AG09319 (cell line): ENCODE data around the gene IFI27L1.

ENCODE experiments used
- DNase-seq: peaks from one replicate; pipeline ENCODE4 v3.0.0-alpha.2; 2010; ENCODE audit warnings: low read depth; ENCODE audit errors: extremely low read depth
- TF ChIP-seq, protein P1 (sequence below): IDR thresholded peaks from 2 replicates; pipeline ENCODE4 v1.5.1; 2011; ENCODE audit warnings: low read depth, mild to moderate bottlenecking, inconsistent platforms, low read length, moderate library complexity

Gene IFI27L1

GRCh38 chr14:94135476-94135875 lies 54.4 kb downstream of the IFI27L1 start:
- DNase-seq = no peak
- TF ChIP-seq, protein P1, sequence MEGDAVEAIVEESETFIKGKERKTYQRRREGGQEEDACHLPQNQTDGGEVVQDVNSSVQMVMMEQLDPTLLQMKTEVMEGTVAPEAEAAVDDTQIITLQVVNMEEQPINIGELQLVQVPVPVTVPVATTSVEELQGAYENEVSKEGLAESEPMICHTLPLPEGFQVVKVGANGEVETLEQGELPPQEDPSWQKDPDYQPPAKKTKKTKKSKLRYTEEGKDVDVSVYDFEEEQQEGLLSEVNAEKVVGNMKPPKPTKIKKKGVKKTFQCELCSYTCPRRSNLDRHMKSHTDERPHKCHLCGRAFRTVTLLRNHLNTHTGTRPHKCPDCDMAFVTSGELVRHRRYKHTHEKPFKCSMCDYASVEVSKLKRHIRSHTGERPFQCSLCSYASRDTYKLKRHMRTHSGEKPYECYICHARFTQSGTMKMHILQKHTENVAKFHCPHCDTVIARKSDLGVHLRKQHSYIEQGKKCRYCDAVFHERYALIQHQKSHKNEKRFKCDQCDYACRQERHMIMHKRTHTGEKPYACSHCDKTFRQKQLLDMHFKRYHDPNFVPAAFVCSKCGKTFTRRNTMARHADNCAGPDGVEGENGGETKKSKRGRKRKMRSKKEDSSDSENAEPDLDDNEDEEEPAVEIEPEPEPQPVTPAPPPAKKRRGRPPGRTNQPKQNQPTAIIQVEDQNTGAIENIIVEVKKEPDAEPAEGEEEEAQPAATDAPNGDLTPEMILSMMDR = no peak

- DNase-seq = peak; percentile 56
- TF ChIP-seq, protein P1 = peak; percentile 99
Measured at GRCh38 chr14:94136575-94137331, 55.6 kb downstream of the IFI27L1 start.

- TF ChIP-seq, protein P1 = no peak
- DNase-seq = no peak
Measured at GRCh38 chr14:94138251-94138650, 57.1 kb downstream of the IFI27L1 start.

GRCh38 chr14:94139006-94139405 lies 57.9 kb downstream of the IFI27L1 start:
- TF ChIP-seq, protein P1 = no peak
- DNase-seq = no peak

GRCh38 chr14:94139421-94139820 lies 58.3 kb downstream of the IFI27L1 start:
- TF ChIP-seq, protein P1 = no peak
- no peak for DNase-seq

DNA sequence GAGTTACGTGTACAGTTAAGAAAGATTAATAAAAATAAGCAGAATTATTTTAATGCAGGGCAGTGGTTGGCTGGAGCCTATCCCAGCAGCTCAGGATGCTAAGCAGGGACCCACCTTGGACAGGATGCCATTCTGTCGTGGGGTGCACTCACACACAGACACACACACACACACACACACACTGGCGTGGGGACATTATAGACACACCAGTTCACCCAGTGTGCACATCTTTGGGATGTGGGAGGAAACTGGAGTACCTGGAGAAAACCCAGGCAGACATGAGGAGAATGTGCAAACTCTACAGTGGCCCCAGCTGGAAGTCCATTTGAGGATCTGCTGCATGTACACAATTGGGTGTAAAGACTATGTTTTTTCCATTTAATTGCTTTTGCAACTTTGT lies 61.1 kb downstream of the IFI27L1 start:
- TF ChIP-seq, protein P1 = no peak
- no peak for DNase-seq

DNA sequence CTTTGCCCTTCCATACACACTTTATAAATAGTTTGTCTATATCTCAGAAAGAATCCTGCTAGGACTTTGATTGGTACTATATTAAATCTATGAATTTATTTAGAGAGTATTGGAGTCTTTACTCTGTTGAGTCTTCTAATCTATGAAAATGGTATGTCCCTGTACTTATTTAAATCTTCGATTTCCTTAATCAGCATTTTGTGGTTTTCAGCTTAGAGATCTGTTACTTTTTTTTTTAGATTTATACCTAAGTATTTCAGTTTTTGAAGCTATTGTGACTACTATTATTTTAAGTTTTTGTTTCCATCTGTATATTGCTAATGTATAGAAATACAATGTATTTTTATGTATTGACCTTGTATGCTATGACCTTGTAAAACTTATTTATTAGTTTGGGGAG lies 61.7 kb downstream of the IFI27L1 start:
- DNase-seq = no peak
- TF ChIP-seq, protein P1 = no peak
